ENCODE data around the gene PRX. TPM values are rescaled to one million over a fixed set of nuclear protein-coding genes. Genes with fewer than 3 reads are reported as not detected.

PRX gene
- total RNA-seq, 1 experiment from 2014 or later = 3.4 TPM

DNA sequence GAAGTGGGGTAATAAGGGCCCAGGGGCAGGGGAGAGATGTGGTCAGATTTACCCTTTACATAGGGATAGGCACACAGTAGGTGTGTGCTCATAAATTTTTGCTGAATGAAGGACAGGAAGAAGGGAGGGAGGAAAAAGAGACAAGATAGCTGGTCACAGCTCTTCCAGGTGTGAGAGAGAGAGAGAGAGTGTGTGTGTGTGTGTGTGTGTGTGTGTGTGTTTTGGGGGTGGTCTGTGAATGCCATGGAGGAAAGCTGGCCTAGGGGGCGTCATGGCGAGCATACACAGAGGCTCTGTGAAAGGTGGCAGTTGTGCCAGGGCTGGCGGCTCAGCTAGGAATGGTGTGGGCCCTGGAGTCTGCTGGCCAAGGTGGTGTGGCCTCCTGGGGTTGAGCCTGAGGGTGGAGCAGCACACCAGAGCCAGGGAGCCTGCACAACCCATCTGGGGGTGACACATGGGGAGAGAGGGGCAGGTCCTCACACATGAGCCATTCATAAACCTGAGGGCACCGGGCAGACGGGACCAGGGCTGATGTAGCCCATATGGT lies 6.0 kb upstream of the PRX start:
- BruUV-seq (replicated peaks) = no TSS peak
- DNase-seq (ENCODE audit: low read depth, low spot score) (no peak), ATAC-seq (no peak)
- intact Hi-C loops (cut with micrococcal nuclease; ENCODE audit: unreplicated experiment) = no loop called here
- Histone ChIP-seq H3K4me3 (ENCODE audit: low read depth in 2 of 2, low read length in 2 of 2) (no peak overlapping the region), H3K27me3 (ENCODE audit: control insufficient read depth, insufficient read depth, low read length) (no peaks in the 10 kb centered on the region), H3K36me3 (ENCODE audit: control insufficient read depth, insufficient read depth, low read length) (no peaks in the 10 kb centered on the region), H3K9me3 (ENCODE audit: control insufficient read depth, insufficient read depth, low read depth, low read length) (no peaks in the 10 kb centered on the region), H3K27ac (ENCODE audit: low read length) (no peak overlapping the region), H3K4me1 (ENCODE audit: control insufficient read depth, insufficient read depth, low read length) (peaks cover 36% of the 10 kb centered on the region)
- no peak for TF ChIP-seq POLR2AphosphoS5 (IDR thresholded peaks at IDR 0.05; ENCODE audit: low read depth, low read length)
- TF ChIP-seq TCF7L2 (IDR thresholded peaks at IDR 0.05; ENCODE audit: low read depth, low read length) = no peak
- TF ChIP-seq, protein P1, sequence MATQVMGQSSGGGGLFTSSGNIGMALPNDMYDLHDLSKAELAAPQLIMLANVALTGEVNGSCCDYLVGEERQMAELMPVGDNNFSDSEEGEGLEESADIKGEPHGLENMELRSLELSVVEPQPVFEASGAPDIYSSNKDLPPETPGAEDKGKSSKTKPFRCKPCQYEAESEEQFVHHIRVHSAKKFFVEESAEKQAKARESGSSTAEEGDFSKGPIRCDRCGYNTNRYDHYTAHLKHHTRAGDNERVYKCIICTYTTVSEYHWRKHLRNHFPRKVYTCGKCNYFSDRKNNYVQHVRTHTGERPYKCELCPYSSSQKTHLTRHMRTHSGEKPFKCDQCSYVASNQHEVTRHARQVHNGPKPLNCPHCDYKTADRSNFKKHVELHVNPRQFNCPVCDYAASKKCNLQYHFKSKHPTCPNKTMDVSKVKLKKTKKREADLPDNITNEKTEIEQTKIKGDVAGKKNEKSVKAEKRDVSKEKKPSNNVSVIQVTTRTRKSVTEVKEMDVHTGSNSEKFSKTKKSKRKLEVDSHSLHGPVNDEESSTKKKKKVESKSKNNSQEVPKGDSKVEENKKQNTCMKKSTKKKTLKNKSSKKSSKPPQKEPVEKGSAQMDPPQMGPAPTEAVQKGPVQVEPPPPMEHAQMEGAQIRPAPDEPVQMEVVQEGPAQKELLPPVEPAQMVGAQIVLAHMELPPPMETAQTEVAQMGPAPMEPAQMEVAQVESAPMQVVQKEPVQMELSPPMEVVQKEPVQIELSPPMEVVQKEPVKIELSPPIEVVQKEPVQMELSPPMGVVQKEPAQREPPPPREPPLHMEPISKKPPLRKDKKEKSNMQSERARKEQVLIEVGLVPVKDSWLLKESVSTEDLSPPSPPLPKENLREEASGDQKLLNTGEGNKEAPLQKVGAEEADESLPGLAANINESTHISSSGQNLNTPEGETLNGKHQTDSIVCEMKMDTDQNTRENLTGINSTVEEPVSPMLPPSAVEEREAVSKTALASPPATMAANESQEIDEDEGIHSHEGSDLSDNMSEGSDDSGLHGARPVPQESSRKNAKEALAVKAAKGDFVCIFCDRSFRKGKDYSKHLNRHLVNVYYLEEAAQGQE (IDR thresholded peaks at IDR 0.05; ENCODE audit: insufficient read depth in 1 of 2, low read depth in 2 of 2, low read length in 1 of 2) = no peak
- TF ChIP-seq CTCF (IDR thresholded peaks at IDR 0.05) = no peak
- no peak for TF ChIP-seq SIN3A (IDR thresholded peaks at IDR 0.05; ENCODE audit: borderline replicate concordance, insufficient read depth, low read depth, low read length)
- ChIA-PET CTCF (interaction anchor here (0.5 kb wide), 1 partner anchor 212 kb away, joined by 3 read pairs; no protein-coding TSS in a partner anchor), POLR2A (no interaction called here)
- in situ Hi-C loops (cut with HindIII; ENCODE audit: low pct_unique_long_range_greater_than_20kb, low sequenced_read_pairs) = no loop called here

DNA sequence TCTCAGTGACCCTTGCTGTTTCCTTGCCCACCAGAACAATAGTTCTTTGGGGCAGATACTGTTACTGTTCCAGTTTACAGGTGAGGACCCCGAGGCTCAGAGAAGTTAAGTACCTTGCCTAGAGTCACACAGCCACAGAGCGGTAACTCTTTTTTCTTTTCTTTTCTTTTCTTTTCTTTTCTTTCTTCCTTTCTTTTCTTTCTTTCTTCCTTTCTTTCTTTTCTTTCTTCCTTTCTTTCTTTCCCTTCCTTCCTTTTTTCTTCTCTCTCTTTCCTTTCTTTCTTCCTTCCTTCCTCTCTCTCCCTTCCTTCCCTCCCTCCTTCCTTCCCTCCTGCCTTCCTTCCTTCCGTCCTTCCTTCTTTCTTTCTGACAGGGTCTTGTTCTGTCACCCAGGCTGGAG lies 4.9 kb upstream of the PRX start:
- DNase-seq (ENCODE audit: low read depth, low spot score) = no peak
- in situ Hi-C loops (cut with HindIII; ENCODE audit: low pct_unique_long_range_greater_than_20kb, low sequenced_read_pairs) (no loop called here), intact Hi-C loops (cut with micrococcal nuclease; ENCODE audit: unreplicated experiment) (no loop called here)
- no peaks in the 10 kb centered on the region for H3K36me3 ChIP-seq (ENCODE audit: control insufficient read depth, insufficient read depth, low read length)
- ChIA-PET CTCF (no interaction called here), POLR2A (no interaction called here)
- H3K27ac ChIP-seq (ENCODE audit: low read length) = peak overlapping the region; percentile 66
- peaks cover 30% of the 10 kb centered on the region for H3K4me1 ChIP-seq (ENCODE audit: control insufficient read depth, insufficient read depth, low read length)
- TF ChIP-seq TCF7L2 (IDR thresholded peaks at IDR 0.05; ENCODE audit: low read depth, low read length) (no peak), POLR2AphosphoS5 (IDR thresholded peaks at IDR 0.05; ENCODE audit: low read depth, low read length) (no peak), SIN3A (IDR thresholded peaks at IDR 0.05; ENCODE audit: borderline replicate concordance, insufficient read depth, low read depth, low read length) (no peak), CTCF (IDR thresholded peaks at IDR 0.05) (no peak)
- TF ChIP-seq, protein P1 (IDR thresholded peaks at IDR 0.05; ENCODE audit: insufficient read depth in 1 of 2, low read depth in 2 of 2, low read length in 1 of 2) = no peak
- ATAC-seq = no peak
- no peaks in the 10 kb centered on the region for H3K9me3 ChIP-seq (ENCODE audit: control insufficient read depth, insufficient read depth, low read depth, low read length)
- BruUV-seq (replicated peaks) = no TSS peak
- H3K27me3 ChIP-seq (ENCODE audit: control insufficient read depth, insufficient read depth, low read length) = no peaks in the 10 kb centered on the region
- H3K4me3 ChIP-seq (ENCODE audit: low read depth in 2 of 2, low read length in 2 of 2) = no peak overlapping the region

Data from Panc1 (cell line).